Right lobe of liver (tissue), 4 donors: ENCODE results near the gene KRTAP4-1.
"Not testable (repeated sequence)": the region's sequence is repeated elsewhere in the genome, so short reads cannot be mapped to it uniquely, and the experiment has no call there.

Experiments
- CTCF ChIP-seq, 4 donors: fragments of 200-600 bp in 3 of 4; fragments of 450-650 bp in 1 of 4; IDR thresholded peaks; one replicate each; pipeline versions ENCODE4 v1.5.1 to v1.8.0; 2016 to 2022; ENCODE audit warnings: antibody characterized with exemption in 4 of 4, mild to moderate bottlenecking in 2 of 4
- POLR2A ChIP-seq: fragments of 450-650 bp; IDR thresholded peaks from one replicate; pipeline ENCODE4 v1.6.1; 2017; ENCODE audit warnings: antibody characterized with exemption, mild to moderate bottlenecking
- donor health status: DM: no; HTN: no; CAD: no.
- donor health status: DM: no; HTN: no; CAD: no.
- donor health status: DM: no; HTN: yes; CAD: no.

GRCh38 chr17:41226598-41227095 is 41.9 kb upstream of the KRTAP4-1 start, which contains the start of gene KRTAP9-2:
- not testable (repeated sequence) for TF ChIP-seq CTCF (IDR thresholded peaks at IDR 0.05); POLR2A
